Breast epithelium (tissue), 4 donors: ENCODE results near the gene SERHL2. TPM values are rescaled to one million over a fixed set of nuclear protein-coding genes. Genes with fewer than 3 reads are reported as not detected.
A peak's percentile ranks its signal among the peaks of the same experiment; 100 is the strongest.
"Not testable (repeated sequence)": the region's sequence is repeated elsewhere in the genome, so short reads cannot be mapped to it uniquely, and the experiment has no call there.

Experiments used
- DNase-seq, 2 donors: peaks; one replicate each; pipeline ENCODE4 v3.0.0-alpha.2; 2019; ENCODE audit warnings: low spot score in 2 of 2
- H3K27ac ChIP-seq, 2 donors: fragments of 200-600 bp; sonication (generic) in 1 of 2; one replicate each; pipeline ENCODE4 v1.5.1; 2016 to 2019; ENCODE audit warnings: mild to moderate bottlenecking in 1 of 2
- H3K27me3 ChIP-seq, 2 donors: fragments of 200-600 bp; sonication (generic) in 1 of 2; one replicate each; pipeline versions ENCODE4 v1.5.1 to v1.6.0; 2017 to 2019; ENCODE audit warnings: control low read depth in 1 of 2, mild to moderate bottlenecking in 1 of 2
- H3K36me3 ChIP-seq: fragments of 200-600 bp; one replicate; pipeline ENCODE4 v1.5.1; 2019
- H3K4me1 ChIP-seq, 2 donors: fragments of 200-600 bp; sonication (generic); one replicate each; pipeline ENCODE4 v1.5.1; 2016 to 2019; ENCODE audit warnings: control low read depth in 1 of 2
- H3K4me3 ChIP-seq, 3 donors: fragments of 200-600 bp; sonication (generic); 1 replicate in 2 of 3; 2 replicates in 1 of 3; pipeline ENCODE4 v1.5.1; 2016 to 2019; ENCODE audit warnings: mild to moderate bottlenecking in 3 of 3, moderate library complexity in 2 of 3
- H3K9me3 ChIP-seq, 2 donors: fragments of 200-600 bp; sonication (generic) in 1 of 2; one replicate each; pipeline ENCODE4 v1.5.1; 2016 to 2019; ENCODE audit warnings: control low read depth in 1 of 2
- POLR2A ChIP-seq: fragments of 450-650 bp; IDR thresholded peaks from one replicate; pipeline ENCODE4 v1.6.1; 2016; ENCODE audit warnings: antibody characterized with exemption, mild to moderate bottlenecking, moderate library complexity
- POLR2AphosphoS5 ChIP-seq, 3 donors: sonication (generic); formaldehyde crosslinking; IDR thresholded peaks; one replicate each; pipeline ENCODE4 v1.6.1; 2017; ENCODE audit warnings: antibody characterized with exemption in 3 of 3
- intact Hi-C: fragments of 100-400 bp; cut with DNase I; formaldehyde crosslinking; loops from one replicate; pipeline ENCODE4 v1.15.1; 2023; ENCODE audit warnings: low total_unique reads
- total RNA-seq, 3 donors: library from RNA; depleted of rRNA; stranded (reverse); fragments of >200 nt; gene quantifications; one replicate each; pipeline ENCODE4 v1.1.0, GENCODE V29; 2016
- TF ChIP-seq, protein P1 (sequence below), 3 donors: fragments of 450-650 bp; IDR thresholded peaks; one replicate each; pipeline ENCODE4 v1.5.1; 2016 to 2017; ENCODE audit warnings: antibody characterized with exemption in 3 of 3, mild to moderate bottlenecking in 3 of 3, moderate library complexity in 3 of 3

The SERHL2 gene
- total RNA-seq, 3 donors from 2014 or later: 1.3 to 64.2 (median 16.7) TPM

DNA sequence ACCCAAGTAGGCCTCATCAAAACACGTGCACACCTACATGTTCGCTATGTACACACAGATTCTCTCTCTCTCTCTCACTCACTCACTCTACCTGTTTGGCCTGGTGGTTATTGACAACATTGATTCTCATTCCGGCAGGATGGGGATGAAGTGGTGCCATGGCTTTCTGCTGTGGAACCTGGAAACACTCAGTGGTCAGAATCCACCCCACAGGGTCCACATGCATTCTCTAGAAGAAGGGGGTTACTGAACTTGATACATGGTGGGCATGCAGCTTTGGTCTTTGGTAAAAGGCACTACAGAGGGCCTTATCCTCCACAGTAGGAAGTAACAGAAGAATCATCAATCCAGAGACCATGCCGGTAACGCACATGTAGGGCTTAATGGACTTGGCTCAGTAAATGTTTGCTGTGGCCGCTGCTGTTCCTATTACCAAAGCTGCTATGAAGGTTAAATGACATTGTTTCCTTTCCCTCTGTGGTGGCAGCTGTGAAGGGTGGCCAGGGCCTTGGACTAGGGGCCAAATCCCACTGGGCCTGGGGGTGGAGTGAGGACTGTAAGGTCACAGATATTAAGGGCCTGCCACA, 48.2 kb downstream of the SERHL2 start:
- TF ChIP-seq POLR2A: no peak
- TF ChIP-seq POLR2AphosphoS5 (IDR thresholded peaks at IDR 0.05): no peak
- TF ChIP-seq, protein P1, sequence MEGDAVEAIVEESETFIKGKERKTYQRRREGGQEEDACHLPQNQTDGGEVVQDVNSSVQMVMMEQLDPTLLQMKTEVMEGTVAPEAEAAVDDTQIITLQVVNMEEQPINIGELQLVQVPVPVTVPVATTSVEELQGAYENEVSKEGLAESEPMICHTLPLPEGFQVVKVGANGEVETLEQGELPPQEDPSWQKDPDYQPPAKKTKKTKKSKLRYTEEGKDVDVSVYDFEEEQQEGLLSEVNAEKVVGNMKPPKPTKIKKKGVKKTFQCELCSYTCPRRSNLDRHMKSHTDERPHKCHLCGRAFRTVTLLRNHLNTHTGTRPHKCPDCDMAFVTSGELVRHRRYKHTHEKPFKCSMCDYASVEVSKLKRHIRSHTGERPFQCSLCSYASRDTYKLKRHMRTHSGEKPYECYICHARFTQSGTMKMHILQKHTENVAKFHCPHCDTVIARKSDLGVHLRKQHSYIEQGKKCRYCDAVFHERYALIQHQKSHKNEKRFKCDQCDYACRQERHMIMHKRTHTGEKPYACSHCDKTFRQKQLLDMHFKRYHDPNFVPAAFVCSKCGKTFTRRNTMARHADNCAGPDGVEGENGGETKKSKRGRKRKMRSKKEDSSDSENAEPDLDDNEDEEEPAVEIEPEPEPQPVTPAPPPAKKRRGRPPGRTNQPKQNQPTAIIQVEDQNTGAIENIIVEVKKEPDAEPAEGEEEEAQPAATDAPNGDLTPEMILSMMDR (IDR thresholded peaks at IDR 0.05): no peak
- intact Hi-C loops: no loop called here
- Histone ChIP-seq H3K4me1 (peaks cover 9 to 12% of the 10 kb centered on the region in 2 donors), H3K4me3 (no peak overlapping the region), H3K27ac (peak overlapping the region; percentile 49 to 86), H3K36me3 (no peaks in the 10 kb centered on the region), H3K27me3 (no peaks in the 10 kb centered on the region), H3K9me3 (no peaks in the 10 kb centered on the region)
- DNase-seq: no peak

DNA sequence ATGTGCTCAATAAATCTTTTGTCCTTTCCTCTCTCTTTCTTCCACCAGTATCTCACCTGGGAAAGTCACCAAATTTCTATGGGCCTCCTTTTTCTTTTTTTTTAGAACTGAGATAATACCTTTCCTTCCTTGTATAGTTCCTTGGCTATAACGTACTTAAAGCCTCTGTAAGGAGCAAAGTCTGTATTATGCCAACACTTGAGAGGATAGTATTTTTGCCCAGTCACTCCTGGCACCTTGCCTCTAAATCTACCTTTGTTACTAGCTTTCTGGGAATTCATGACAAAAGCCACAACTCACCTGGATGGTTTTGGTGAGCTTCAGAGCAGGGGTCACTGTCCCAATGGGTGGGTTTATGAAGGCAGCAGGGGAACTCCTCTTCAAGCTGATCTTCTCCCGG, 48.7 kb downstream of the SERHL2 start:
- DNase-seq: no peak
- H3K4me3 ChIP-seq: no peak overlapping the region
- H3K4me1 ChIP-seq: peaks cover 9 to 12% of the 10 kb centered on the region in 2 donors
- peak overlapping the region; percentile 64 to 86 for H3K27ac ChIP-seq
- no peaks in the 10 kb centered on the region for H3K9me3 ChIP-seq
- no peaks in the 10 kb centered on the region for H3K27me3 ChIP-seq
- H3K36me3 ChIP-seq: no peaks in the 10 kb centered on the region
- intact Hi-C loops: no loop called here
- TF ChIP-seq POLR2A: no peak
- TF ChIP-seq, protein P1 (IDR thresholded peaks at IDR 0.05): no peak

DNA sequence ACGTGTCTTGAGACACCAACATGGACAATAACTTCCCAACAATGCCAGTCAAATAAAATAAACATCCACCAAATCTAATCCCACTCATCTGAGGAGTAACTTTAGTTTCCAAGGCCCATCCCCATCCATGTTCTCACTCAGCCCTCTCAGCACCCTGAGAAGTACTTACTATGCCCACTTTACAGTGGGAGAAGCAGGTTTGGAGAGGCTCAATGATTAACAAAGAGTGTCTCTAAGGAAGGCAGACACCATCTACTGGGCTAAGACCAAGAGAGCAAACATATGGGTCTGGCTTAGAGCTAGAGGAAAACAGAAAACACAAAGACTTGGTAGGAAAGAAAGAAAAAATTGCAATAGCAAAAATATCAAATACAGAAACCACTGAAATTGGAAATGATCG, 49.7 kb downstream of the SERHL2 start:
- no peak overlapping the region for H3K4me3 ChIP-seq
- no peak for DNase-seq
- H3K27ac ChIP-seq: peak overlapping the region in 1 of 2 donors; percentile 86
- no peak for TF ChIP-seq POLR2A
- TF ChIP-seq, protein P1 (IDR thresholded peaks at IDR 0.05): no peak
- no peak for TF ChIP-seq POLR2AphosphoS5 (IDR thresholded peaks at IDR 0.05)
- intact Hi-C loops: no loop called here
- no peaks in the 10 kb centered on the region for H3K36me3 ChIP-seq
- no peaks in the 10 kb centered on the region for H3K9me3 ChIP-seq
- no peaks in the 10 kb centered on the region for H3K27me3 ChIP-seq
- H3K4me1 ChIP-seq: peaks cover 9 to 12% of the 10 kb centered on the region in 2 donors

DNA sequence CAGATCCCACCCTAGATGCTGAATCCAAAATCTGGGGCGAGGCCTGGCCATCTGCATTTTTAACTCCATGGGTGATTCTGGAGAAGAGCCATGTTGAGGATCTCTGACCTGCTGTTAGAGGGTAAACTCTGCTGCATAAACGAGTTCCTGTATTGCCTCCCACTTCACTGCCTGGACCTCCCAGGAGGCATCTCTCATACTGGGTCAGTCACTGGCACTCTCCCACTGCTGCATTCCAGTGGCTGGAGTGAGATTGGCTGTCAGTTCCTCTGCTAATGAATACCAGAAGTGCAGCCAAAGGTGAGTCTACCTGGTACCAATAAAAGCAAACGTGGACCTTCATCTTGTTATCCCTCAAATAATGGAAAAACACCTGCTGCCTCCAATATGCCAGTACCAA, 50.6 kb downstream of the SERHL2 start:
- Histone ChIP-seq H3K4me1 (peaks cover 9 to 12% of the 10 kb centered on the region in 2 donors), H3K27ac (peak overlapping the region; percentile 66 to 86), H3K27me3 (no peaks in the 10 kb centered on the region), H3K36me3 (no peaks in the 10 kb centered on the region), H3K4me3 (no peak overlapping the region), H3K9me3 (no peaks in the 10 kb centered on the region)
- intact Hi-C loops: no loop called here
- TF ChIP-seq POLR2AphosphoS5 (IDR thresholded peaks at IDR 0.05) (no peak), POLR2A (no peak)
- TF ChIP-seq, protein P1 (IDR thresholded peaks at IDR 0.05): no peak
- peak in 1 of 2 donors; percentile 73 for DNase-seq

DNA sequence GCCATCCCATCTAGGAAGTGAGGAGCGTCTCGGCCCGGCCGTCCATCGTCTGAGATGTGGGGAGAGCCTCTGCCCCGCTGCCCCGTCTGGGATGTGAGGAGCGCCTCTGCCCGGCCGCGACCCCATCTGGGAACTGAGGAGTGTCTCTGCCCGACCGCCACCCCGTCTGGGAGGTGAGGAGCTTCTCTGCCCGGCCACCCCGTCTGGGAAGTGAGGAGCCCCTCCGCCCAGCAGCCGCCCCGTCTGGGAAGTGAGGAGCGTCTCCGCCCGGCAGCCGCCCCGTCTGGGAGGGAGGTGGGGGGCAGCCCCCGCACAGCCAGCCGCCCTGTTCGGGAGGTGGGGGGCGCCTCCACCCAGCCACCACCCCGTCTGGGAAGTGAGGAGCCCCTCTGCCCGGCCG, 53.9 kb downstream of the SERHL2 start:
- Histone ChIP-seq H3K4me1 (peaks cover 9 to 22% of the 10 kb centered on the region in 2 donors), H3K27ac (peak overlapping the region; percentile 29 to 89)
- H3K27me3 ChIP-seq, DNase-seq, H3K9me3 ChIP-seq, H3K4me3 ChIP-seq, intact Hi-C loops, H3K36me3 ChIP-seq: not testable (repeated sequence)
